B cell (primary cell): ENCODE data around the gene PFDN1. TPM values are rescaled to one million over a fixed set of nuclear protein-coding genes. Genes with fewer than 3 reads are reported as not detected.

Experiments used
- ATAC-seq: fragments of 200-7000 bp; cut with Tn5 transposase; one replicate; pipeline ENCODE4 v1.10.0; 2021; ENCODE audit warnings: low read depth, mild to moderate bottlenecking, moderate number of reproducible peaks, moderate library complexity
- CTCF ChIA-PET: fragments of 350-600 bp; sonication (Branson Sonifier 250); formaldehyde crosslinking; loops from one replicate; lab custom pipeline; 2021; ENCODE audit warnings: antibody characterized with exemption, inconsistent platforms; lab: Charles Lee
- POLR2A ChIA-PET: fragments of 350-600 bp; sonication (Branson Sonifier 250); formaldehyde crosslinking; loops from one replicate; lab custom pipeline; 2021; ENCODE audit warnings: antibody characterized with exemption; lab: Charles Lee
- DNase-seq: peaks from one replicate; pipeline ENCODE4 v3.0.0; 2013
- H2AFZ ChIP-seq: 2 replicates; pipeline ENCODE4 v1.6.1; 2012; ENCODE audit warnings: mild to moderate bottlenecking, low read depth, low read length; ENCODE audit not compliant: insufficient read depth, poor library complexity, severe bottlenecking
- H3K27ac ChIP-seq, 2 donors: 1 replicate in 1 of 2; 2 replicates in 1 of 2; pipeline ENCODE4 v1.5.1; 2012 to 2013; ENCODE audit warnings: low read length in 2 of 2, mild to moderate bottlenecking in 2 of 2, moderate library complexity in 1 of 2
- H3K27me3 ChIP-seq, 4 experiments: fragments of 200-600 bp in 1 of 4; sonication (generic) in 1 of 4; replicated peaks in 1 of 4; 1 replicate in 2 of 4; 2 replicates in 2 of 4; pipeline versions ENCODE4 v1.6.1 to v1.7.0; 2013 to 2016; ENCODE audit warnings: low read length in 3 of 4, mild to moderate bottlenecking in 2 of 4, mixed read lengths in 1 of 4, moderate library complexity in 1 of 4; ENCODE audit not compliant: insufficient read depth in 4 of 4, control insufficient read depth in 3 of 4; ENCODE audit errors: control extremely low read depth in 1 of 4
- H3K36me3 ChIP-seq, 2 experiments: replicated peaks in 1 of 2; 1 replicate in 1 of 2; 2 replicates in 1 of 2; pipeline versions ENCODE4 v1.6.1 to v1.7.1; 2013; ENCODE audit warnings: low read length in 1 of 2; ENCODE audit not compliant: insufficient read depth in 2 of 2, control insufficient read depth in 1 of 2; ENCODE audit errors: control extremely low read depth in 1 of 2, extremely low read depth in 1 of 2
- H3K4me1 ChIP-seq, 2 donors: fragments of 200-600 bp in 1 of 2; sonication (generic) in 1 of 2; 1 replicate in 1 of 2; 2 replicates in 1 of 2; pipeline versions ENCODE4 v1.5.1 to v1.6.1; 2013 to 2017; ENCODE audit warnings: low read length in 2 of 2; ENCODE audit not compliant: control insufficient read depth in 2 of 2, insufficient read depth in 2 of 2
- H3K4me2 ChIP-seq: replicated peaks from 2 replicates; pipeline ENCODE3; 2012; ENCODE audit warnings: mild to moderate bottlenecking, low read depth, low read length; ENCODE audit not compliant: poor library complexity, severe bottlenecking
- H3K4me3 ChIP-seq, 5 experiments: fragments of 200-600 bp in 1 of 5; sonication (generic) in 1 of 5; 1 replicate in 3 of 5; 2 replicates in 2 of 5; pipeline versions ENCODE4 v1.5.1 to v1.7.0; 2011 to 2016; ENCODE audit warnings: low read length in 4 of 5, mild to moderate bottlenecking in 4 of 5, low read depth in 2 of 5, control low read depth in 1 of 5, moderate library complexity in 1 of 5; ENCODE audit not compliant: insufficient read depth in 1 of 5; ENCODE audit errors: control extremely low read depth in 1 of 5, extremely low read depth in 1 of 5
- H3K79me2 ChIP-seq: fragments of 200-600 bp; sonication (generic); one replicate; pipeline ENCODE4 v1.6.0; 2016; ENCODE audit warnings: low read length; ENCODE audit not compliant: control insufficient read depth, insufficient read depth
- H3K9ac ChIP-seq: fragments of 200-600 bp; sonication (generic); 2 replicates; pipeline ENCODE4 v1.6.1; 2017; ENCODE audit warnings: mild to moderate bottlenecking, low read length, moderate library complexity
- H3K9me3 ChIP-seq, 3 donors: one replicate each; pipeline versions ENCODE4 v1.6.1 to v1.7.1; 2013; ENCODE audit warnings: low read length in 2 of 3; ENCODE audit not compliant: control insufficient read depth in 2 of 3, insufficient read depth in 1 of 3; ENCODE audit errors: control extremely low read depth in 1 of 3
- H4K20me1 ChIP-seq: 2 replicates; pipeline ENCODE4 v1.6.0; 2012; ENCODE audit warnings: mild to moderate bottlenecking, low read length; ENCODE audit not compliant: insufficient read depth, control insufficient read depth, poor library complexity, severe bottlenecking
- H3K27ac Mint-ChIP-seq: one replicate; pipeline ENCODE4 v1.8.0; 2021; ENCODE audit warnings: mixed read lengths
- H3K27me3 Mint-ChIP-seq: one replicate; pipeline ENCODE4 v1.8.0; 2021; ENCODE audit warnings: mixed read lengths
- H3K4me1 Mint-ChIP-seq: one replicate; pipeline ENCODE4 v1.8.0; 2021; ENCODE audit warnings: mixed read lengths
- H3K4me3 Mint-ChIP-seq: one replicate; pipeline ENCODE4 v1.8.0; 2021; ENCODE audit warnings: mixed read lengths
- H3K9me3 Mint-ChIP-seq: one replicate; pipeline ENCODE4 v1.8.0; 2022; ENCODE audit warnings: mixed read lengths; ENCODE audit not compliant: insufficient read depth
- CTCF ChIP-seq: fragments of 200-600 bp; IDR thresholded peaks from one replicate; pipeline ENCODE4 v1.8.0; 2022; ENCODE audit warnings: antibody characterized with exemption, mild to moderate bottlenecking
- EZH2 ChIP-seq: IDR thresholded peaks from 2 replicates; pipeline ENCODE4 v1.6.1; 2012; ENCODE audit warnings: borderline replicate concordance, low read depth, mild to moderate bottlenecking, moderate library complexity, low read length; ENCODE audit not compliant: insufficient read depth, poor library complexity, severe bottlenecking
- WGBS: methylation state at CpG from one replicate; pipeline ENCODE4 v1.1.5; 2013; ENCODE audit warnings: missing lambda C conversion rate; ENCODE audit not compliant: insufficient coverage; 5-methylcytosine and 5-hydroxymethylcytosine counted together
- intact Hi-C: fragments of 100-400 bp; cut with micrococcal nuclease; formaldehyde crosslinking; loops from one replicate; pipeline ENCODE4 v1.10.0; 2022
- polyA plus RNA-seq: library from polyadenylated mRNA; depleted of rRNA; stranded (reverse); fragments of >200 nt; gene quantifications from 2 replicates; pipeline ENCODE4 v1.2.3, GENCODE V29; 2012
- total RNA-seq, 2 donors: library from RNA; stranded (reverse); fragments of 120-200 nt in 1 of 2; gene quantifications; 1 replicate in 1 of 2; 2 replicates in 1 of 2; pipeline versions ENCODE4 v1.2.3 to v1.2.4, GENCODE V29; 2013 to 2022

PFDN1 gene
- total and polyA plus RNA-seq, 2 donors (not counting 1 experiment from before 2014, with no cell fraction given): 30.3 to 31.2 TPM

- 96% methylated on average over 5 of the region's 6 CpGs for WGBS
- no peak for ATAC-seq
- H3K9me3 Mint-ChIP-seq: no peaks in the 10 kb centered on the region
- POLR2A ChIA-PET: no interaction called here
- Histone ChIP-seq H3K79me2 (no peaks in the 10 kb centered on the region), H3K9ac (no peak overlapping the region), H4K20me1 (no peaks in the 10 kb centered on the region), H3K27ac (no peak overlapping the region), H2AFZ (no peak overlapping the region), H3K36me3 (no peaks in the 10 kb centered on the region), H3K4me2 (no peak overlapping the region), H3K27me3 (no peaks in the 10 kb centered on the region), H3K4me1 (no peaks in the 10 kb centered on the region), H3K9me3 (no peaks in the 10 kb centered on the region), H3K4me3 (no peak overlapping the region)
- no peaks in the 10 kb centered on the region for H3K27me3 Mint-ChIP-seq
- H3K4me1 Mint-ChIP-seq: no peaks in the 10 kb centered on the region
- H3K27ac Mint-ChIP-seq: no peak overlapping the region
- intact Hi-C loops: no loop called here
- CTCF ChIA-PET: interaction anchor here (1.5 to 24.1 kb wide), 5 partner anchors 10 to 484 kb away, joined by 4 to 594 read pairs (median 6); partner anchors contain the start of genes HBEGF and SLC4A9
- no peak for DNase-seq
- no peak for TF ChIP-seq EZH2
- no peak for TF ChIP-seq CTCF
- no peak overlapping the region for H3K4me3 Mint-ChIP-seq
Measured at GRCh38 chr5:140238756-140239155, 64.1 kb downstream of the PFDN1 start.

- Mint-ChIP-seq H3K27ac (no peak overlapping the region), H3K4me1 (no peaks in the 10 kb centered on the region), H3K9me3 (no peaks in the 10 kb centered on the region), H3K4me3 (no peak overlapping the region), H3K27me3 (no peaks in the 10 kb centered on the region)
- Histone ChIP-seq H3K27ac (no peak overlapping the region), H3K4me1 (no peaks in the 10 kb centered on the region), H3K9me3 (no peaks in the 10 kb centered on the region), H3K79me2 (no peaks in the 10 kb centered on the region), H2AFZ (no peak overlapping the region), H3K4me2 (no peak overlapping the region), H4K20me1 (no peaks in the 10 kb centered on the region), H3K4me3 (no peak overlapping the region), H3K36me3 (no peaks in the 10 kb centered on the region), H3K9ac (no peak overlapping the region), H3K27me3 (no peaks in the 10 kb centered on the region)
- intact Hi-C loops: no loop called here
- 89% methylated on average over 3 of the region's 6 CpGs for WGBS
- ChIA-PET CTCF (interaction anchor here (0.6 to 24.1 kb wide), 4 partner anchors 12 to 124 kb away, joined by 3 to 594 read pairs (median 60); partner anchors contain the start of genes HBEGF and SLC4A9), POLR2A (no interaction called here)
- TF ChIP-seq EZH2: no peak
- no peak for TF ChIP-seq CTCF
- ATAC-seq (no peak), DNase-seq (no peak)
Measured at GRCh38 chr5:140236891-140237598, 65.9 kb downstream of the PFDN1 start.
